K562 (cell line): ENCODE measurements around the gene AMH. TPM values are rescaled to one million over a fixed set of nuclear protein-coding genes. Genes with fewer than 3 reads are reported as not detected.

ENCODE experiments used
- BRF2 ChIP-seq: IDR thresholded peaks from 3 replicates; pipeline ENCODE4 v1.6.1; 2011; ENCODE audit warnings: borderline replicate concordance, mild to moderate bottlenecking; ENCODE audit not compliant: insufficient read length, insufficient read depth
- CREB5 ChIP-seq: fragments of 250-450 bp; sonication (Bioruptor Pico); IDR thresholded peaks from 2 replicates; pipeline ENCODE4 v1.5.0; 2020; ENCODE audit warnings: mild to moderate bottlenecking
- DPF2 ChIP-seq: fragments of 450-650 bp; IDR thresholded peaks from 2 replicates; pipeline ENCODE4 v1.6.1; 2016
- FIP1L1 ChIP-seq: fragments of 200-400 bp; formaldehyde crosslinking; IDR thresholded peaks from 2 replicates; pipeline ENCODE4 v1.6.1; 2018; ENCODE audit warnings: mild to moderate bottlenecking, low read depth, low read length; ENCODE audit not compliant: poor library complexity, severe bottlenecking
- PHF20 ChIP-seq: fragments of 450-650 bp; IDR thresholded peaks from 2 replicates; pipeline ENCODE4 v1.6.1; 2018; ENCODE audit not compliant: partially characterized antibody
- PHTF2 ChIP-seq: fragments of 250-450 bp; sonication (Bioruptor Pico); IDR thresholded peaks from 2 replicates; pipeline ENCODE4 v1.5.0; 2021; ENCODE audit warnings: mild to moderate bottlenecking
- POLR2AphosphoS5 ChIP-seq: IDR thresholded peaks from 2 replicates; pipeline ENCODE4 v1.6.1; 2011; ENCODE audit warnings: mild to moderate bottlenecking, low read depth, low read length, moderate library complexity; ENCODE audit not compliant: control insufficient read depth, insufficient read depth
- POLR3G ChIP-seq: IDR thresholded peaks from 2 replicates; pipeline ENCODE4 v1.6.1; 2011; ENCODE audit not compliant: insufficient read length, insufficient replicate concordance; ENCODE audit errors: extremely low read depth
- PURB ChIP-seq: sonication (generic); formaldehyde crosslinking; IDR thresholded peaks from 2 replicates; pipeline ENCODE4 v1.9.0; 2021; ENCODE audit warnings: low read depth, mild to moderate bottlenecking, missing genetic modification reagents
- SAFB2 ChIP-seq: fragments of 200-400 bp; formaldehyde crosslinking; IDR thresholded peaks from 2 replicates; pipeline ENCODE4 v1.6.1; 2018; ENCODE audit warnings: borderline replicate concordance, low read length, low read depth, moderate library complexity; ENCODE audit not compliant: severe bottlenecking
- SIN3A ChIP-seq, 2 experiments: fragments of 150-350 bp in 1 of 2; IDR thresholded peaks; 2 replicates each; pipeline ENCODE4 v1.6.1; 2011 to 2016; ENCODE audit warnings: borderline replicate concordance in 2 of 2, low read depth in 2 of 2, low read length in 2 of 2, mild to moderate bottlenecking in 2 of 2, moderate library complexity in 2 of 2; ENCODE audit not compliant: control insufficient read depth in 1 of 2
- SREBF2 ChIP-seq: sonication (generic); formaldehyde crosslinking; IDR thresholded peaks from 2 replicates; pipeline ENCODE4 v1.4.0; 2020; ENCODE audit warnings: mild to moderate bottlenecking, missing genetic modification reagents
- ZEB2 ChIP-seq: fragments of 450-650 bp; IDR thresholded peaks from 2 replicates; pipeline ENCODE4 v1.6.1; 2016
- ZNF140 ChIP-seq: fragments of 250-450 bp; sonication (Bioruptor Pico); IDR thresholded peaks from 2 replicates; pipeline ENCODE4 v1.8.0; 2021; ENCODE audit warnings: moderate library complexity, mild to moderate bottlenecking, inconsistent platforms
- ZNF436 ChIP-seq: fragments of 250-450, 450-650 bp; sonication (Bioruptor Pico); formaldehyde crosslinking; IDR thresholded peaks from 2 replicates; pipeline ENCODE4 v1.7.0; 2020; ENCODE audit warnings: mild to moderate bottlenecking
- ZNF696 ChIP-seq: fragments of 250-450 bp; sonication (Bioruptor Pico); conservative IDR thresholded peaks from 2 replicates; pipeline ENCODE4 v1.4.0; 2020; ENCODE audit warnings: mild to moderate bottlenecking, moderate library complexity
- ZNF79 ChIP-seq: fragments of 250-450 bp; sonication (Bioruptor Pico); IDR thresholded peaks from 2 replicates; pipeline ENCODE4 v1.4.0; 2020; ENCODE audit warnings: low read depth, mild to moderate bottlenecking, moderate library complexity
- polyA plus RNA-seq, 8 experiments: library from polyadenylated mRNA; depleted of rRNA in 4 of 8; stranded (reverse) in 5 of 8; unstranded in 3 of 8; fragments of >200 nt; fragmentation: Nextera tagmentation in 2 of 8; fragmentation: Illumina TruSeq in 1 of 8; extraction: Ambion mirVana in 2 of 8; extraction: Trizol in 1 of 8; gene quantifications; 2 replicates each; pipeline versions ENCODE4 v1.2.1 to v1.2.3, GENCODE V29; 2011 to 2014; ENCODE audit warnings: inconsistent platforms in 1 of 8, missing spikeins in 1 of 8
- total RNA-seq, 7 experiments: library from RNA; depleted of rRNA in 6 of 7; stranded (reverse); fragments of >200 nt in 6 of 7; fragmentation: Illumina TruSeq in 2 of 7; extraction: Trizol in 2 of 7; gene quantifications; 2 replicates each; pipeline versions ENCODE4 v1.2.1 to v1.2.3, GENCODE V29; 2011 to 2021; ENCODE audit warnings: low replicate concordance in 1 of 7
- TF ChIP-seq, protein P1 (sequence below): fragments of 450-650 bp; IDR thresholded peaks from 2 replicates; pipeline ENCODE4 v1.6.1; 2017; ENCODE audit warnings: antibody characterized with exemption, mild to moderate bottlenecking
- TF ChIP-seq, protein P2 (sequence below): sonication (generic); formaldehyde crosslinking; IDR thresholded peaks from 2 replicates; pipeline ENCODE4 v1.8.0; 2022; ENCODE audit warnings: mild to moderate bottlenecking, missing genetic modification reagents

AMH gene
- total and polyA plus RNA-seq, 9 of the 15 experiments (the other 6 are each of a cell fraction or from before 2014, with no cell fraction given), result 0.29 to 27.4 (median 2.6) TPM; not detected in 2

DNA sequence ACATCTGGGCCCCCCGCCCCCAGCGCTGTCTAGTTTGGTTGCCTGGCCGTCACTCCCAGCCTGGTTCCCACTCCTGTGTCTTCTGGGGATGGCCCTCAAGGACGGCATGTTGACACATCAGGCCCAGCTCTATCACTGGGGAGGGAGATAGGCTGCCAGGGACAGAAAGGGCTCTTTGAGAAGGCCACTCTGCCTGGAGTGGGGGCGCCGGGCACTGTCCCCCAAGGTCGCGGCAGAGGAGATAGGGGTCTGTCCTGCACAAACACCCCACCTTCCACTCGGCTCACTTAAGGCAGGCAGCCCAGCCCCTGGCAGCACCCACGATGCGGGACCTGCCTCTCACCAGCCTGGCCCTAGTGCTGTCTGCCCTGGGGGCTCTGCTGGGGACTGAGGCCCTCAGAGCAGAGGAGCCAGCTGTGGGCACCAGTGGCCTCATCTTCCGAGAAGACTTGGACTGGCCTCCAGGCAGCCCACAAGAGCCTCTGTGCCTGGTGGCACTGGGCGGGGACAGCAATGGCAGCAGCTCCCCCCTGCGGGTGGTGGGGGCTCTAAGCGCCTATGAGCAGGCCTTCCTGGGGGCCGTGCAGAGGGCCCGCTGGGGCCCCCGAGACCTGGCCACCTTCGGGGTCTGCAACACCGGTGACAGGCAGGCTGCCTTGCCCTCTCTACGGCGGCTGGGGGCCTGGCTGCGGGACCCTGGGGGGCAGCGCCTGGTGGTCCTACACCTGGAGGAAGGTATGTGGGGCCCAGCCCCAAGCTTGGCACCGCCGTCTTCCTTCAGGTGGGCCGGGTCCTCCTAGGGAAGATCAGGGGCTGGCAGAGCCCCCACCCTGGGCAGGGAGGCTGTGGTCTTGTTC lies at the start of gene AMH (continued):
- no peak for TF ChIP-seq CREB5
- TF ChIP-seq SIN3A (IDR thresholded peaks at IDR 0.05; ENCODE audit: borderline replicate concordance in 2 of 2, control insufficient read depth in 1 of 2, low read depth in 2 of 2, low read length in 2 of 2), result no peak
- no peak for TF ChIP-seq BRF2
- no peak for TF ChIP-seq ZEB2
- TF ChIP-seq ZNF140 (CRISPR knock-in tag), result no peak
- TF ChIP-seq SREBF2 (CRISPR knock-in tag), result no peak
- no peak for TF ChIP-seq PHTF2 (CRISPR knock-in tag)
- no peak for TF ChIP-seq PHF20
- 0 out of 2 replicates have a peak, but pooled peaks have one; percentile 9 for TF ChIP-seq POLR2AphosphoS5
- no peak for TF ChIP-seq ZNF79
- TF ChIP-seq, protein P1, sequence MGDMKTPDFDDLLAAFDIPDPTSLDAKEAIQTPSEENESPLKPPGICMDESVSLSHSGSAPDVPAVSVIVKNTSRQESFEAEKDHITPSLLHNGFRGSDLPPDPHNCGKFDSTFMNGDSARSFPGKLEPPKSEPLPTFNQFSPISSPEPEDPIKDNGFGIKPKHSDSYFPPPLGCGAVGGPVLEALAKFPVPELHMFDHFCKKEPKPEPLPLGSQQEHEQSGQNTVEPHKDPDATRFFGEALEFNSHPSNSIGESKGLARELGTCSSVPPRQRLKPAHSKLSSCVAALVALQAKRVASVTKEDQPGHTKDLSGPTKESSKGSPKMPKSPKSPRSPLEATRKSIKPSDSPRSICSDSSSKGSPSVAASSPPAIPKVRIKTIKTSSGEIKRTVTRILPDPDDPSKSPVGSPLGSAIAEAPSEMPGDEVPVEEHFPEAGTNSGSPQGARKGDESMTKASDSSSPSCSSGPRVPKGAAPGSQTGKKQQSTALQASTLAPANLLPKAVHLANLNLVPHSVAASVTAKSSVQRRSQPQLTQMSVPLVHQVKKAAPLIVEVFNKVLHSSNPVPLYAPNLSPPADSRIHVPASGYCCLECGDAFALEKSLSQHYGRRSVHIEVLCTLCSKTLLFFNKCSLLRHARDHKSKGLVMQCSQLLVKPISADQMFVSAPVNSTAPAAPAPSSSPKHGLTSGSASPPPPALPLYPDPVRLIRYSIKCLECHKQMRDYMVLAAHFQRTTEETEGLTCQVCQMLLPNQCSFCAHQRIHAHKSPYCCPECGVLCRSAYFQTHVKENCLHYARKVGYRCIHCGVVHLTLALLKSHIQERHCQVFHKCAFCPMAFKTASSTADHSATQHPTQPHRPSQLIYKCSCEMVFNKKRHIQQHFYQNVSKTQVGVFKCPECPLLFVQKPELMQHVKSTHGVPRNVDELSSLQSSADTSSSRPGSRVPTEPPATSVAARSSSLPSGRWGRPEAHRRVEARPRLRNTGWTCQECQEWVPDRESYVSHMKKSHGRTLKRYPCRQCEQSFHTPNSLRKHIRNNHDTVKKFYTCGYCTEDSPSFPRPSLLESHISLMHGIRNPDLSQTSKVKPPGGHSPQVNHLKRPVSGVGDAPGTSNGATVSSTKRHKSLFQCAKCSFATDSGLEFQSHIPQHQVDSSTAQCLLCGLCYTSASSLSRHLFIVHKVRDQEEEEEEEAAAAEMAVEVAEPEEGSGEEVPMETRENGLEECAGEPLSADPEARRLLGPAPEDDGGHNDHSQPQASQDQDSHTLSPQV, result no peak
- no peak for TF ChIP-seq ZNF436 (CRISPR knock-in tag)
- no peak for TF ChIP-seq SAFB2
- no peak for TF ChIP-seq DPF2
- no peak for TF ChIP-seq PURB
- no peak for TF ChIP-seq ZNF696 (CRISPR knock-in tag)
- TF ChIP-seq, protein P2, sequence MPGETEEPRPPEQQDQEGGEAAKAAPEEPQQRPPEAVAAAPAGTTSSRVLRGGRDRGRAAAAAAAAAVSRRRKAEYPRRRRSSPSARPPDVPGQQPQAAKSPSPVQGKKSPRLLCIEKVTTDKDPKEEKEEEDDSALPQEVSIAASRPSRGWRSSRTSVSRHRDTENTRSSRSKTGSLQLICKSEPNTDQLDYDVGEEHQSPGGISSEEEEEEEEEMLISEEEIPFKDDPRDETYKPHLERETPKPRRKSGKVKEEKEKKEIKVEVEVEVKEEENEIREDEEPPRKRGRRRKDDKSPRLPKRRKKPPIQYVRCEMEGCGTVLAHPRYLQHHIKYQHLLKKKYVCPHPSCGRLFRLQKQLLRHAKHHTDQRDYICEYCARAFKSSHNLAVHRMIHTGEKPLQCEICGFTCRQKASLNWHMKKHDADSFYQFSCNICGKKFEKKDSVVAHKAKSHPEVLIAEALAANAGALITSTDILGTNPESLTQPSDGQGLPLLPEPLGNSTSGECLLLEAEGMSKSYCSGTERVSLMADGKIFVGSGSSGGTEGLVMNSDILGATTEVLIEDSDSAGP (CRISPR knock-in tag), result no peak
- no peak for TF ChIP-seq POLR3G
- no peak for TF ChIP-seq FIP1L1
